GM12878 (cell line): ENCODE data around the gene FDX1.

Source experiments
- BCL11A ChIP-seq: IDR thresholded peaks from 2 replicates; pipeline ENCODE4 v1.6.1; 2011; ENCODE audit warnings: low read depth, low read length
- BRCA1 ChIP-seq: IDR thresholded peaks from 2 replicates; pipeline ENCODE4 v1.6.1; 2011; ENCODE audit warnings: low read depth, low read length, improper control_type of control experiment
- CHD2 ChIP-seq: IDR thresholded peaks from 2 replicates; pipeline ENCODE4 v1.6.1; 2011; ENCODE audit warnings: low read depth, low read length, improper control_type of control experiment, borderline replicate concordance
- CREB1 ChIP-seq: IDR thresholded peaks from 2 replicates; pipeline ENCODE4 v1.6.1; 2012; ENCODE audit warnings: low read depth, mild to moderate bottlenecking, inconsistent platforms
- CTCF ChIP-seq, 3 experiments: IDR thresholded peaks in 2 of 3; conservative IDR thresholded peaks in 1 of 3; 2 replicates each; pipeline ENCODE4 v1.5.1; 2011; ENCODE audit warnings: low read depth in 3 of 3, low read length in 3 of 3, mild to moderate bottlenecking in 3 of 3, control low read depth in 2 of 3, moderate library complexity in 2 of 3, inconsistent platforms in 1 of 3, mixed read lengths in 1 of 3; ENCODE audit not compliant: control insufficient read depth in 2 of 3, insufficient read depth in 1 of 3; ENCODE audit errors: extremely low read depth in 1 of 3
- EZH2 ChIP-seq: IDR thresholded peaks from 2 replicates; pipeline ENCODE4 v1.6.1; 2012; ENCODE audit warnings: low read depth, mild to moderate bottlenecking, control low read depth, inconsistent platforms, low read length, borderline replicate concordance; ENCODE audit not compliant: control insufficient read depth
- MYB ChIP-seq: fragments of 150-350 bp; IDR thresholded peaks from 2 replicates; pipeline ENCODE4 v1.6.1; 2014; ENCODE audit warnings: mild to moderate bottlenecking, low read depth, low read length, borderline replicate concordance
- RAD21 ChIP-seq: IDR thresholded peaks from 2 replicates; pipeline ENCODE4 v1.6.1; 2011; ENCODE audit warnings: mild to moderate bottlenecking, low read depth, low read length, moderate library complexity; ENCODE audit not compliant: insufficient read depth
- RAD51 ChIP-seq: fragments of 450-650 bp; IDR thresholded peaks from 2 replicates; pipeline ENCODE4 v1.6.1; 2016; ENCODE audit warnings: moderate library complexity, mild to moderate bottlenecking, inconsistent platforms
- SP1 ChIP-seq: IDR thresholded peaks from one replicate; pipeline ENCODE4 v1.6.1; 2011; ENCODE audit warnings: low read depth, low read length
- SPI1 ChIP-seq: IDR thresholded peaks from 2 replicates; pipeline ENCODE4 v1.6.1; 2011; ENCODE audit warnings: low read depth, mild to moderate bottlenecking, low read length, moderate library complexity, borderline replicate concordance; ENCODE audit not compliant: insufficient read depth
- ZNF207 ChIP-seq: fragments of 450-650 bp; IDR thresholded peaks from 2 replicates; pipeline ENCODE4 v1.6.1; 2014; ENCODE audit warnings: antibody characterized with exemption, mild to moderate bottlenecking, borderline replicate concordance

- TF ChIP-seq BRCA1: no peak
- no peak for TF ChIP-seq MYB
- TF ChIP-seq SPI1: no peak
- TF ChIP-seq BCL11A: no peak
- TF ChIP-seq CTCF (IDR thresholded peaks at IDR 0.05 in 2 of 3, conservative IDR thresholded peaks at IDR 0.05 in 1 of 3; ENCODE audit: control insufficient read depth in 2 of 3, extremely low read depth in 1 of 3, insufficient read depth in 1 of 3, low read depth in 3 of 3, low read length in 3 of 3): no peak
- TF ChIP-seq SP1: no peak
- TF ChIP-seq EZH2: no peak
- no peak for TF ChIP-seq ZNF207
- TF ChIP-seq CHD2: no peak
- no peak for TF ChIP-seq RAD51
- no peak for TF ChIP-seq RAD21
- no peak for TF ChIP-seq CREB1
Observed at GRCh38 chr11:110469127-110469526, 39.4 kb downstream of the FDX1 start.
